GM19397 (cell line): ENCODE results near the gene TSPAN3.

Experiments
- ATAC-seq: cut with Tn5 transposase; IDR thresholded peaks from one replicate; pipeline ENCODE4 v1.9.1; 2021; ENCODE audit warnings: mild to moderate bottlenecking, moderate library complexity; ENCODE audit not compliant: unreplicated experiment

Gene TSPAN3

GRCh38 chr15:77070495-77071304 is at the start of gene TSPAN3:
Gene TSPAN3, minus strand, starts transcription at chr15:77071109. Its CDS starts 155 bp downstream, at chr15:77070954.
- ATAC-seq = peak; percentile 94

- no peak for ATAC-seq
These were observed 49.7 kb upstream of the TSPAN3 start for GRCh38 chr15:77120576-77120975.

GRCh38 chr15:77119446-77119845 is 48.5 kb upstream of the TSPAN3 start:
- no peak for ATAC-seq

GRCh38 chr15:77118882-77119321 is 48.0 kb upstream of the TSPAN3 start:
- no peak for ATAC-seq

GRCh38 chr15:77115179-77115578 is 44.3 kb upstream of the TSPAN3 start:
- no peak for ATAC-seq

GRCh38 chr15:77112838-77113504 is 42.1 kb upstream of the TSPAN3 start:
- ATAC-seq = no peak

GRCh38 chr15:77111789-77112188 is 40.9 kb upstream of the TSPAN3 start:
- ATAC-seq = no peak

- no peak for ATAC-seq
These were observed 36.8 kb upstream of the TSPAN3 start for GRCh38 chr15:77107531-77108355.

- ATAC-seq = no peak
These were observed 36.2 kb upstream of the TSPAN3 start for GRCh38 chr15:77107068-77107467.

GRCh38 chr15:77104155-77104554 is 33.2 kb upstream of the TSPAN3 start:
- ATAC-seq = no peak

GRCh38 chr15:77099741-77100463 is 29.0 kb upstream of the TSPAN3 start:
- ATAC-seq = no peak

GRCh38 chr15:77098572-77098971 is 27.7 kb upstream of the TSPAN3 start:
- ATAC-seq = no peak

- no peak for ATAC-seq
These were observed 27.0 kb upstream of the TSPAN3 start for GRCh38 chr15:77097921-77098320.

GRCh38 chr15:77097248-77097721 is 26.4 kb upstream of the TSPAN3 start:
- no peak for ATAC-seq

- no peak for ATAC-seq
These were observed 25.6 kb upstream of the TSPAN3 start for GRCh38 chr15:77096541-77096940.

- ATAC-seq = no peak
These were observed 25.2 kb upstream of the TSPAN3 start for GRCh38 chr15:77096138-77096537.

- no peak for ATAC-seq
These were observed 23.6 kb upstream of the TSPAN3 start for GRCh38 chr15:77094397-77095030.

GRCh38 chr15:77093436-77093835 is 22.5 kb upstream of the TSPAN3 start:
- ATAC-seq = no peak

- ATAC-seq = no peak
These were observed 20.2 kb upstream of the TSPAN3 start for GRCh38 chr15:77091097-77091496.

- ATAC-seq = no peak
These were observed 16.3 kb upstream of the TSPAN3 start for GRCh38 chr15:77087213-77087612.
